ENCODE measurements around the gene PNPLA5. TPM values are rescaled to one million over a fixed set of nuclear protein-coding genes. Genes with fewer than 3 reads are reported as not detected.
A peak's percentile ranks its signal among the peaks of the same experiment; 100 is the strongest.

PNPLA5 gene
- total and polyA plus RNA-seq, 2 of the 8 experiments (the other 6 are each of a cell fraction or from before 2014, with no cell fraction given), result 3.9 to 6.8 TPM

GRCh38 chr22:43889860-43890253 is 2.0 kb downstream of the PNPLA5 start:
- Histone ChIP-seq H3K9me3 (ENCODE audit: insufficient read depth in 2 of 2, low read depth in 1 of 2, low read length in 1 of 2) (no peaks in the 10 kb centered on the region), H3K27ac (ENCODE audit: low read depth, low read length) (no peak overlapping the region), H2BK20ac (ENCODE audit: low read length) (no peak overlapping the region), H4K20me1 (replicated peaks in 1 of 2; ENCODE audit: control insufficient read depth in 1 of 2, insufficient read depth in 2 of 2, low read length in 2 of 2) (peaks cover 3 to 11% of the 10 kb centered on the region in 2 experiments), H3K56ac (replicated peaks; ENCODE audit: insufficient read length, low read depth, low read length) (no peak overlapping the region), H3K79me2 (ENCODE audit: control insufficient read depth in 1 of 2, insufficient read depth in 2 of 2, low read length in 2 of 2) (no peaks in the 10 kb centered on the region), H3K23ac (ENCODE audit: insufficient read length) (no peak overlapping the region), H2AK5ac (ENCODE audit: low read depth, low read length) (no peak overlapping the region), H3K9ac (replicated peaks in 1 of 4; ENCODE audit: extremely low read depth in 1 of 4, low read depth in 3 of 4, low read length in 3 of 4) (no peak overlapping the region), H4K91ac (replicated peaks; ENCODE audit: insufficient read length, low read length) (no peak overlapping the region), H3K23me2 (ENCODE audit: low read depth, low read length) (peaks cover 11% of the 10 kb centered on the region; the same call in 1 of the 2 replicates), H3K27me3 (replicated peaks in 1 of 4; ENCODE audit: control insufficient read depth in 3 of 4, extremely low read depth in 1 of 4, insufficient read depth in 3 of 4, low read length in 3 of 4) (peaks cover 0 to 4% (median 1%) of the 10 kb centered on the region in 4 experiments; a peak in 3 of 7 replicates), H2BK120ac (replicated peaks; ENCODE audit: low read depth, low read length) (no peak overlapping the region), H3K36me3 (ENCODE audit: control insufficient read depth in 2 of 4, insufficient read depth in 4 of 4, low read length in 3 of 4) (0 out of 8 replicates have a peak, but pooled peaks cover 0 to 2% (median 0%) of the 10 kb centered on the region in 4 experiments), H3K14ac (ENCODE audit: insufficient read length) (no peak overlapping the region), H4K8ac (ENCODE audit: extremely low read depth, insufficient read depth, low read length) (no peak overlapping the region), H3K4me3 (ENCODE audit: extremely low read depth in 1 of 4, insufficient read depth in 2 of 4, low read depth in 3 of 4, low read length in 4 of 4) (no peak overlapping the region), H2BK12ac (ENCODE audit: low read depth, low read length) (no peak overlapping the region), H2AFZ (ENCODE audit: low read length) (no peak overlapping the region), H3K18ac (ENCODE audit: extremely low read depth, low read length) (no peak overlapping the region), H4K5ac (ENCODE audit: insufficient read length, low read depth, low read length) (no peak overlapping the region), H2BK15ac (ENCODE audit: low read length) (no peak overlapping the region), H2BK5ac (ENCODE audit: low read depth, low read length) (no peak overlapping the region), H3K4me2 (ENCODE audit: insufficient read depth in 1 of 2, low read depth in 2 of 2, low read length in 2 of 2) (no peak overlapping the region; a peak in 1 of 4 replicates), H3K4ac (replicated peaks; ENCODE audit: insufficient read length, low read depth, low read length) (no peak overlapping the region), H3K4me1 (replicated peaks in 1 of 4; ENCODE audit: control insufficient read depth in 3 of 4, insufficient read depth in 4 of 4, low read length in 3 of 4) (peaks cover 0 to 8% (median 5%) of the 10 kb centered on the region in 4 experiments; a peak in 5 of 7 replicates), H3K79me1 (ENCODE audit: low read depth, low read length) (no peaks in the 10 kb centered on the region)
- FAIRE-seq, result no peak
- ChIA-PET POLR2A (ENCODE audit: partially characterized antibody) (interaction anchor here (0.6 to 1.4 kb wide), 2 partner anchors 8 to 63 kb away, joined by 3 read pairs; no protein-coding TSS in a partner anchor), CTCF (ENCODE audit: partially characterized antibody) (interaction anchor here (0.6 to 21.4 kb wide), 11 partner anchors 6 to 502 kb away, joined by 3 to 226 read pairs (median 3); no protein-coding TSS in a partner anchor)
- TF ChIP-seq CTBP2 (IDR thresholded peaks at IDR 0.05; ENCODE audit: borderline replicate concordance, insufficient read depth, insufficient read length, low read length) (no peak), RAD21 (IDR thresholded peaks at IDR 0.05 in 1 of 2, conservative IDR thresholded peaks at IDR 0.05 in 1 of 2; ENCODE audit: low read depth in 2 of 2, low read length in 2 of 2) (peak; percentile 27 to 52), RXRA (IDR thresholded peaks at IDR 0.05; ENCODE audit: insufficient read depth, low read depth, low read length) (no peak), RFX5 (IDR thresholded peaks at IDR 0.05; ENCODE audit: borderline replicate concordance, low read depth, low read length) (no peak), SP2 (IDR thresholded peaks at IDR 0.05; ENCODE audit: low read length) (no peak), SAP30 (IDR thresholded peaks at IDR 0.05; ENCODE audit: insufficient read depth, insufficient replicate concordance, low read length) (no peak), POLR2A (IDR thresholded peaks at IDR 0.05; ENCODE audit: control extremely low read depth in 1 of 2, low read depth in 2 of 2, low read length in 2 of 2) (no peak)
- TF ChIP-seq, protein P1, sequence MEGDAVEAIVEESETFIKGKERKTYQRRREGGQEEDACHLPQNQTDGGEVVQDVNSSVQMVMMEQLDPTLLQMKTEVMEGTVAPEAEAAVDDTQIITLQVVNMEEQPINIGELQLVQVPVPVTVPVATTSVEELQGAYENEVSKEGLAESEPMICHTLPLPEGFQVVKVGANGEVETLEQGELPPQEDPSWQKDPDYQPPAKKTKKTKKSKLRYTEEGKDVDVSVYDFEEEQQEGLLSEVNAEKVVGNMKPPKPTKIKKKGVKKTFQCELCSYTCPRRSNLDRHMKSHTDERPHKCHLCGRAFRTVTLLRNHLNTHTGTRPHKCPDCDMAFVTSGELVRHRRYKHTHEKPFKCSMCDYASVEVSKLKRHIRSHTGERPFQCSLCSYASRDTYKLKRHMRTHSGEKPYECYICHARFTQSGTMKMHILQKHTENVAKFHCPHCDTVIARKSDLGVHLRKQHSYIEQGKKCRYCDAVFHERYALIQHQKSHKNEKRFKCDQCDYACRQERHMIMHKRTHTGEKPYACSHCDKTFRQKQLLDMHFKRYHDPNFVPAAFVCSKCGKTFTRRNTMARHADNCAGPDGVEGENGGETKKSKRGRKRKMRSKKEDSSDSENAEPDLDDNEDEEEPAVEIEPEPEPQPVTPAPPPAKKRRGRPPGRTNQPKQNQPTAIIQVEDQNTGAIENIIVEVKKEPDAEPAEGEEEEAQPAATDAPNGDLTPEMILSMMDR (IDR thresholded peaks at IDR 0.05; ENCODE audit: control extremely low read depth in 1 of 3, insufficient read depth in 1 of 3, low read depth in 1 of 3, low read length in 3 of 3), result peak; percentile 27 to 40 (median 34); a peak in 3 of 4 replicates
- WGBS, 2 experiments (ENCODE audit: extremely low coverage in 1 of 2, insufficient coverage in 1 of 2, insufficient read length in 1 of 2, insufficient replicate concordance in 2 of 2, low coverage in 1 of 2, low lambda C conversion rate in 2 of 2, missing lambda C conversion rate in 1 of 2), result 75% methylated on average over 4 of the region's 4 CpGs; no CpG with 5 or more reads in 1 of the 2 experiments
- no peak for DNase-seq (ENCODE audit: low read depth in 1 of 2, low spot score in 2 of 2)
